Measurements from ENCODE around the gene DDT.
A peak's percentile ranks its signal among the peaks of the same experiment; 100 is the strongest.
"Not testable (repeated sequence)": the region's sequence is repeated elsewhere in the genome, so short reads cannot be mapped to it uniquely, and the experiment has no call there.

DDT gene

GRCh38 chr22:23953485-23953884, 20.8 kb downstream of the DDT start:
- not testable (repeated sequence) for H3K9me3 Mint-ChIP-seq; H3K4me3 Mint-ChIP-seq; H3K27me3 Mint-ChIP-seq (ENCODE audit: low read depth); H3K36me3 Mint-ChIP-seq (ENCODE audit: low read depth); H3K4me1 Mint-ChIP-seq; H3K27ac Mint-ChIP-seq

GRCh38 chr22:23952794-23953405, 21.3 kb downstream of the DDT start:
- not testable (repeated sequence) for H3K36me3 Mint-ChIP-seq (ENCODE audit: low read depth); H3K9me3 Mint-ChIP-seq; H3K4me3 Mint-ChIP-seq; H3K27ac Mint-ChIP-seq; H3K27me3 Mint-ChIP-seq (ENCODE audit: low read depth); H3K4me1 Mint-ChIP-seq

- H3K4me1 Mint-ChIP-seq; H3K9me3 Mint-ChIP-seq; H3K27me3 Mint-ChIP-seq (ENCODE audit: low read depth); H3K4me3 Mint-ChIP-seq; H3K36me3 Mint-ChIP-seq (ENCODE audit: low read depth): not testable (repeated sequence)
- peak overlapping the region in 1 of 3 experiments; percentile 61 for H3K27ac Mint-ChIP-seq
These were observed 22.9 kb downstream of the DDT start for GRCh38 chr22:23951383-23951782.

GRCh38 chr22:23949764-23950163, 24.5 kb downstream of the DDT start:
- H3K4me1 Mint-ChIP-seq; H3K27ac Mint-ChIP-seq; H3K36me3 Mint-ChIP-seq (ENCODE audit: low read depth); H3K4me3 Mint-ChIP-seq; H3K27me3 Mint-ChIP-seq (ENCODE audit: low read depth); H3K9me3 Mint-ChIP-seq: not testable (repeated sequence)

- H3K27me3 Mint-ChIP-seq (ENCODE audit: low read depth); H3K4me1 Mint-ChIP-seq; H3K36me3 Mint-ChIP-seq (ENCODE audit: low read depth); H3K4me3 Mint-ChIP-seq; H3K9me3 Mint-ChIP-seq; H3K27ac Mint-ChIP-seq: not testable (repeated sequence)
These were observed 26.9 kb downstream of the DDT start for GRCh38 chr22:23947391-23947790.

- H3K4me3 Mint-ChIP-seq; H3K27ac Mint-ChIP-seq; H3K36me3 Mint-ChIP-seq (ENCODE audit: low read depth); H3K4me1 Mint-ChIP-seq; H3K27me3 Mint-ChIP-seq (ENCODE audit: low read depth); H3K9me3 Mint-ChIP-seq: not testable (repeated sequence)
These were observed 34.1 kb downstream of the DDT start for GRCh38 chr22:23940166-23940565.

GRCh38 chr22:23939017-23939357, 35.3 kb downstream of the DDT start:
- Mint-ChIP-seq H3K36me3 (ENCODE audit: low read depth) (no peaks in the 10 kb centered on the region), H3K27me3 (ENCODE audit: low read depth) (no peaks in the 10 kb centered on the region), H3K4me1 (no peaks in the 10 kb centered on the region), H3K4me3 (no peak overlapping the region), H3K9me3 (no peaks in the 10 kb centered on the region), H3K27ac (no peak overlapping the region)
- no peak for TF ChIP-seq CTCF (IDR thresholded peaks at IDR 0.05; ENCODE audit: unreplicated experiment in 3 of 3)

- H3K9me3 Mint-ChIP-seq: no peaks in the 10 kb centered on the region
- H3K4me1 Mint-ChIP-seq: no peaks in the 10 kb centered on the region
- TF ChIP-seq CTCF (IDR thresholded peaks at IDR 0.05; ENCODE audit: unreplicated experiment in 3 of 3): no peak
- H3K36me3 Mint-ChIP-seq (ENCODE audit: low read depth): no peaks in the 10 kb centered on the region
- H3K27me3 Mint-ChIP-seq (ENCODE audit: low read depth): no peaks in the 10 kb centered on the region
- H3K27ac Mint-ChIP-seq: no peak overlapping the region
- H3K4me3 Mint-ChIP-seq: no peak overlapping the region
These were observed 35.8 kb downstream of the DDT start for GRCh38 chr22:23938328-23939016.

- H3K27ac Mint-ChIP-seq: no peak overlapping the region
- no peak overlapping the region for H3K4me3 Mint-ChIP-seq
- peaks cover 76% of the 10 kb centered on the region for H3K36me3 Mint-ChIP-seq (ENCODE audit: low read depth)
- H3K4me1 Mint-ChIP-seq: no peaks in the 10 kb centered on the region
- no peaks in the 10 kb centered on the region for H3K27me3 Mint-ChIP-seq (ENCODE audit: low read depth)
- H3K9me3 Mint-ChIP-seq: no peaks in the 10 kb centered on the region
- no peak for TF ChIP-seq CTCF (IDR thresholded peaks at IDR 0.05; ENCODE audit: unreplicated experiment in 3 of 3)
These were observed 47.7 kb downstream of the DDT start for GRCh38 chr22:23926561-23926960.

Measured in nephron (organoid).